Measurements from ENCODE around the gene MEIS2. TPM values are rescaled to one million over a fixed set of nuclear protein-coding genes. Genes with fewer than 3 reads are reported as not detected.

MEIS2 gene
- polyA plus RNA-seq (2013, experiment 1 of 2) = 69.6 TPM
- polyA plus RNA-seq (2013, experiment 2 of 2) = 70.7 TPM

DNA sequence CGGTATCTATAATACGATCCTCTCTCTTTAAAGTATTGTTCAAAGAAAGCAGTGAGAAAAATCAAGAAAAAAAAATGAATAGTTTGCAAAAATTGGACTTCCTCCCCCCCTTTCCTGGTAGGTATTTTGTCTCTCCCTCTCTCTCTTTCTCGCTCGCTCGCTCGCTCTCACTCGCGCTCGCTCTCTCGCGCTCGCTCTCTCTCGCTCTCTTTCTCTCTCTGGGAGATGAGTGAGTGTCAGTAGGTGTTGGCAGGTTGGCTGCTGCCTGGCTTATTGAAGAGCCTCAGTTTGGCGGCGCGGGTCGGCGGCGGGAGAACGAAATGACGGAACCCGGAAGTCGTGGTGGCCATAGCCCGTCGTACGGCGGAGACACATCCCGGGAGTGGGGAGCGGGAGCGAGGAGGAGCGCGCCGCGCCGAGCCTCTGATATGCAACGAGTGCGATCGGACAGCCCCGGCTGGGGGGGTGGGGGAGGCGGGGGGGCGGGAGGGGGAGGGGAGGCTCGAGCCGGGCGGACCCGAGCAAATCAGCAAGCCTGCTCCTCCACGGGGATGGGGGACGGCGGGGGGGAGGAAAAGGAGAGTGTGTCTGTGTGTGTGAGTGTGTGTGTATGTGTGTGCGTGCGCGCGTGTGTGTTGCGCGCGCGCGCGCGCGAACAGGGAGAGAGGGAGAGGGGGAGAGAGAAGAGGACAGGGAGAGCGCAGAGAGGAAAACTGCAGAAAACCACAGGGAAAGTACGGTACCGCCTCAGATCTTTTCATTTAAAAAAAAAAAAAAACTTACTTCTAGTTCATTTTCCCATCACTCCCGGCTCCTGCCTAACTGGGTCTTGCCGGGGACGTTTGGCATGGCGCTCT, at the start of gene MEIS2:
Gene MEIS2, minus strand, starts transcription at position 441 of the 857 bp plus-strand sequence. CDS start 1,083 bp downstream, outside the sequence.
- Histone ChIP-seq H3K36me3 (ENCODE audit: control insufficient read depth, insufficient read depth, low read length) (peaks cover 6% of the 10 kb centered on the region), H3K4me3 (ENCODE audit: extremely low read depth, insufficient read depth, low read length, poor library complexity, severe bottlenecking) (peak within 1 kb of the TSS; percentile 77), H3K27ac (ENCODE audit: low read depth, low read length, severe bottlenecking) (peak within 1 kb of the TSS; percentile 94), H3K4me1 (ENCODE audit: control insufficient read depth, insufficient read depth, low read length, poor library complexity, severe bottlenecking) (peaks cover 22% of the 10 kb centered on the region), H3K9me3 (ENCODE audit: control insufficient read depth, low read length) (no peaks in the 10 kb centered on the region)
- WGBS, 2 experiments (ENCODE audit: insufficient coverage in 2 of 2) = 0 to 1% methylated on average over 6 to 25 of the region's 67 CpGs

DNA sequence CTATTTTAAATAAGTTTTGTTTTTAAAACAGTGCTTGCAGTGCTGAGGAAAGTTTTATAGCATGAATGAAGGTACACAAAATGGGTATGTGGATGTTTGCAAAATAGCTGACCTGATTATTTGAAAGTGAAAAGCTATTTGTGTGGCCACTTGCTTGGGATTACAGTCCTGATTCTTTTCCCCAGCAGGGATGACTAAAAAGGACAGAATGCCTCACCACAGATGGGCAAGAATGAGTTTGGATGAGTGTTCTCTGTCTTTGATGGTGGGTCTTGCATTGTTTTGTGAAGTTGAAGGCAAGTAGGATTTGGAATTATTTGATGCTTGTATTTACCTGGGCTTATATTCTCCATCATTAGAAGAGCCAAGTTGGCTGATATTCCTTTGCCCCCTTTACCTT, 48.8 kb upstream of the MEIS2 start:
- Histone ChIP-seq H3K27ac (ENCODE audit: low read depth, low read length, severe bottlenecking) (no peak overlapping the region), H3K4me1 (ENCODE audit: control insufficient read depth, insufficient read depth, low read length, poor library complexity, severe bottlenecking) (no peaks in the 10 kb centered on the region), H3K4me3 (ENCODE audit: extremely low read depth, insufficient read depth, low read length, poor library complexity, severe bottlenecking) (no peak overlapping the region)

DNA sequence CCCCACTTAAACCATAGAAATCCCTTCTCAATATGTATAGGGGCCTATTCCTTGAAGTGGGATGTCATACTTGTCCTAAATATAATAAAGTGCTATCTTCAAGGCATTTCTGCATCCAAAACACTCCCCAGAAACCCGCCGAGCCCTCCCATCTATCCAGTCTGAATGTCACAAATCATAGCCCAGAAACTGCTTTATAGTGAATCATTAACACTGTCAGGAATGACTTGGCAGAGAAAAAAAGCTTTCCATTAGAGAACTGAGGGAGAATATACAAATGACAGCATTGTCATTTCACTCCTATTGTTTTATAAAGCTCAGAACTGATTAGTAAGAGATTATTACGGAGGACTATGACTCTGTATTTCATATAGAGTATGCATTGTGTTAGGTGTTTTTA, 48.4 kb upstream of the MEIS2 start:
- Histone ChIP-seq H3K36me3 (ENCODE audit: control insufficient read depth, insufficient read depth, low read length) (no peaks in the 10 kb centered on the region), H3K9me3 (ENCODE audit: control insufficient read depth, low read length) (no peaks in the 10 kb centered on the region), H3K4me1 (ENCODE audit: control insufficient read depth, insufficient read depth, low read length, poor library complexity, severe bottlenecking) (no peaks in the 10 kb centered on the region), H3K4me3 (ENCODE audit: extremely low read depth, insufficient read depth, low read length, poor library complexity, severe bottlenecking) (no peak overlapping the region), H3K27ac (ENCODE audit: low read depth, low read length, severe bottlenecking) (no peak overlapping the region)
- WGBS, 2 experiments (ENCODE audit: insufficient coverage in 2 of 2) = 100% methylated on average over 2 of the region's 3 CpGs; no CpG with 5 or more reads in 1 of the 2 experiments

More for the DNA sequence above, 48.8 kb upstream of the MEIS2 start:
- no peaks in the 10 kb centered on the region for H3K36me3 ChIP-seq (ENCODE audit: control insufficient read depth, insufficient read depth, low read length)
- H3K9me3 ChIP-seq (ENCODE audit: control insufficient read depth, low read length) = no peaks in the 10 kb centered on the region

DNA sequence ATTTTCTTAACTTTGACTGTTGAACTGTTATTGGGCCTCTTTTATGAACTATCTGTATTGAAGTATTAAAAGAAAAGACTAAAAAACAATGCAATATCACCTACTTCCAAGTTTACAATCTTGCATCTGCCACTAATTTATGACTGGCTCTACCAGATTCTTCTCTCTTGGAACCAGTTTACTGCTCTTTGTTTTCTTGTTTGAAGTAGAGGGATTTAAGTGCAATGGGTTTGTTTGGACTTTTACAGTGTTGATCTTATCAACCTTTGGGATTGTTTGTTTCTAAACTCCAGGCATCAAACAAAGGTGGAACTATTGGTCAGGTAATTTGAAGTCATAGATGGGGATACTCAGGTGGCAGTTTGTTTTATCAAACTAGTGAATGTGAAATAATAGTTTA, 43.0 kb upstream of the MEIS2 start:
- no peaks in the 10 kb centered on the region for H3K4me1 ChIP-seq (ENCODE audit: control insufficient read depth, insufficient read depth, low read length, poor library complexity, severe bottlenecking)
- H3K9me3 ChIP-seq (ENCODE audit: control insufficient read depth, low read length) = no peaks in the 10 kb centered on the region
- no peaks in the 10 kb centered on the region for H3K36me3 ChIP-seq (ENCODE audit: control insufficient read depth, insufficient read depth, low read length)
- no peak overlapping the region for H3K4me3 ChIP-seq (ENCODE audit: extremely low read depth, insufficient read depth, low read length, poor library complexity, severe bottlenecking)
- H3K27ac ChIP-seq (ENCODE audit: low read depth, low read length, severe bottlenecking) = no peak overlapping the region

DNA sequence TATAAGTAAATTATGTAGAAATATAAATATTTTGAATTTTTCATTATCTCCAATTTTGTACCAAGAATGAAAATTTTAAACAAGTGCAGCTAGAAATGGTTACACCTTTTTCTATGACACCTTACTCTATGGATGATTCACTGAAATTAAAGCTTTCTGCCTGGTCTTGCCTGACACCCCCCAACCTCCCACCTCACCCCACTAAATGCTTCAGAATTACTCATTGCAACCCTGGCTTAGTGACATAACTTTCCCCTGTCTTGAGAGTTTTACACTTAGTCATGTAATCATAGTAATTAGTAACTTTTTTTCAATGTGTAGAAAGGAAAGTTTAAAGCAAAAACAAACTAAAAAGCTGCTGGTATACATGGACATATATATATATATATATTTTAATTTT, 42.0 kb upstream of the MEIS2 start:
- no peaks in the 10 kb centered on the region for H3K4me1 ChIP-seq (ENCODE audit: control insufficient read depth, insufficient read depth, low read length, poor library complexity, severe bottlenecking)
- H3K36me3 ChIP-seq (ENCODE audit: control insufficient read depth, insufficient read depth, low read length) = no peaks in the 10 kb centered on the region
- H3K27ac ChIP-seq (ENCODE audit: low read depth, low read length, severe bottlenecking) = no peak overlapping the region
- H3K9me3 ChIP-seq (ENCODE audit: control insufficient read depth, low read length) = no peaks in the 10 kb centered on the region
- H3K4me3 ChIP-seq (ENCODE audit: extremely low read depth, insufficient read depth, low read length, poor library complexity, severe bottlenecking) = no peak overlapping the region

DNA sequence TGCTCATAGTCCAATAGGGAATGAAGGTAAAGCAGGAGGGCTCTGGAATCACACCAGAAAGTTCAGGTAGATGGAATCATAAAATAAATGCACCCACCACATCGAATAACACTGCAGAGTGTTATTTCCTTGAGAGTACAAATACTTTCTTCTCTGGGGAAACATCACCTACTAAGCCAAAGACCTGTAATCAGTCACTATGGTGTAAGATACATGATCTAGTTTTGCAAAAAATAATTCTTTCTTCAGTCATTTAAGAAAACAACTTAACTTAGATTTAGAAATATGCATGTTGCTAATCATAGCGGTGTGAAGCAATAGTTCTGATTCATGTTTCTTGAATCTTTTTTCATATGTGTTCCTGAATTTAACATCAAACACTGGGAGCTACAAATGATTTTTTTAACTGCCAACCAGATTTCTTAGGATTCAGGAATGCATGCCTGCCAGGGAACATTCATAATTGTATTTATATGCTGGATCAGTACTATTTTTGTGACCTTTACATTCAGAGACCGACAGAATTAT, 40.2 kb upstream of the MEIS2 start:
- H3K9me3 ChIP-seq (ENCODE audit: control insufficient read depth, low read length) = no peaks in the 10 kb centered on the region
- 100% methylated on average over 1 of the region's 3 CpGs; no CpG with 5 or more reads in 1 of the 2 experiments for WGBS, 2 experiments (ENCODE audit: insufficient coverage in 2 of 2)

DNA sequence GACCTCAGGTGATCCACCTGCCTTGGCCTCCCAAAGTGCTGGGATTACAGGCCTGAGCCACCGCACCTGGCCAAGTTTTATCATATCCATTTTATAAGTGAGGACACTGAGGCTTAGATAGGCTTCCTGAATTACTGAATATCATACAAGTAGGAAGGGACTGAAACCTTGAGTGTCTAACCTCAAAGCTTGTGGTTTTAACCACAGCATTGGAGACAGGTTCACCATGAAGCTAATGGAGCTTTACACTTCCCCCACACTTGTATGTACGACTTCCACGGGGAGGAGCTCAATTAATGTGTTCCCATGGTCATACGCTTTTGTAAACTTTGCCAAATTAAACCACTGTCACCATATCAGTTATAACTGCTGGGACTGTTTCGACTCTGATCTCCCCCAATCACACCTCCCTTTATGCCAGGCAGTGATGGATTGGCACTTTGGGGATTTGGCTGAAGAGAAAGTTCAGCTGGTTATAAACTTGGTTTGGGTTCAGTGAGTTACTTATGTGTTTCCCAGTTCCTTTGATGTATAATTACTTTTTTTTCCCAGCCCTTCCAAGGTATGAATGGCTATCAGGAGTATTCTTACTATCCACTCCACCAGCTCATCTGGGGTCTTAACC, 38.4 kb upstream of the MEIS2 start:
- Histone ChIP-seq H3K36me3 (ENCODE audit: control insufficient read depth, insufficient read depth, low read length) (no peaks in the 10 kb centered on the region), H3K9me3 (ENCODE audit: control insufficient read depth, low read length) (no peaks in the 10 kb centered on the region), H3K4me1 (ENCODE audit: control insufficient read depth, insufficient read depth, low read length, poor library complexity, severe bottlenecking) (no peaks in the 10 kb centered on the region), H3K4me3 (ENCODE audit: extremely low read depth, insufficient read depth, low read length, poor library complexity, severe bottlenecking) (no peak overlapping the region), H3K27ac (ENCODE audit: low read depth, low read length, severe bottlenecking) (no peak overlapping the region)
- WGBS, 2 experiments (ENCODE audit: insufficient coverage in 2 of 2) = 100% methylated on average over 3 of the region's 5 CpGs

More for the DNA sequence above, 40.2 kb upstream of the MEIS2 start:
- no peak overlapping the region for H3K4me3 ChIP-seq (ENCODE audit: extremely low read depth, insufficient read depth, low read length, poor library complexity, severe bottlenecking)
- no peak overlapping the region for H3K27ac ChIP-seq (ENCODE audit: low read depth, low read length, severe bottlenecking)
- no peaks in the 10 kb centered on the region for H3K36me3 ChIP-seq (ENCODE audit: control insufficient read depth, insufficient read depth, low read length)
- no peaks in the 10 kb centered on the region for H3K4me1 ChIP-seq (ENCODE audit: control insufficient read depth, insufficient read depth, low read length, poor library complexity, severe bottlenecking)

DNA sequence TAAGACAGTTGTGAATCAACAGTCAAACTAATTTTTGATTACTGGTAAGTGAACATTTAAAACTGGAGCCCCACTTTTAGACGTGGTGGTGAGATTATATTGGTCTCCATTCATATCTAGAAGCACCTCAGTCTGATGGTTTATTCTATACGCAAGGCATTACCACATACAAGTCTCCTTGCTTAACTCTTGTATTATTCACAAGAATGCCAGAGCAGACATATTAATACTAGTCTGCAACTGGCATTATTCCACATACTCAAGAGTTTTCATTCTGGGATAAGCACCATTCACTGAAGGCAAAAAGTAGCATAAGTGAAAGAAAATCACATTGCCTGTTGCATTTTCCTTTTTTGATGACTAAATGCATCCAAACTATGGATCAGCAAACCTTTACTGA, 36.9 kb upstream of the MEIS2 start:
- 89% methylated on average over 1 of the region's 2 CpGs; no CpG with 5 or more reads in 1 of the 2 experiments for WGBS, 2 experiments (ENCODE audit: insufficient coverage in 2 of 2)
- no peaks in the 10 kb centered on the region for H3K36me3 ChIP-seq (ENCODE audit: control insufficient read depth, insufficient read depth, low read length)
- no peaks in the 10 kb centered on the region for H3K9me3 ChIP-seq (ENCODE audit: control insufficient read depth, low read length)
- H3K4me1 ChIP-seq (ENCODE audit: control insufficient read depth, insufficient read depth, low read length, poor library complexity, severe bottlenecking) = peaks cover 3% of the 10 kb centered on the region
- H3K4me3 ChIP-seq (ENCODE audit: extremely low read depth, insufficient read depth, low read length, poor library complexity, severe bottlenecking) = no peak overlapping the region
- H3K27ac ChIP-seq (ENCODE audit: low read depth, low read length, severe bottlenecking) = no peak overlapping the region

DNA sequence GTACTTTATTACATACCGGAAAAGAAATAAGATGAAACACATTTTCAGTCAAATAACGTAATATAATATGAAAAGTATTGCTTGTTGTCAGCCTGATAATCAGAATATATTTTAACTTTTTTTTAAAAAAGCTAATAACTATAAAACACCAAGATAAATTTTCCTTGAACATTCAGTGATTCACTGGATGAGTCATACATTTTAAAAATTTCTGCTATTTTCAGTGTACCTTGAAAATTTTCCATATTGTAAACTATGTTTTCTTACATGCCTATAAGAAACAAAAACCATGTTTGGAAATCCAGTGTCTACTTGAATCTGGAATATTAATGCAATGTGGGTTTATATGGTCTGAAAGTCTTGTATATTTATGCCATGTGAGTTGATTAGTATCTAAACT, 36.3 kb upstream of the MEIS2 start:
- Histone ChIP-seq H3K27ac (ENCODE audit: low read depth, low read length, severe bottlenecking) (no peak overlapping the region), H3K4me1 (ENCODE audit: control insufficient read depth, insufficient read depth, low read length, poor library complexity, severe bottlenecking) (peaks cover 5% of the 10 kb centered on the region), H3K4me3 (ENCODE audit: extremely low read depth, insufficient read depth, low read length, poor library complexity, severe bottlenecking) (no peak overlapping the region), H3K36me3 (ENCODE audit: control insufficient read depth, insufficient read depth, low read length) (no peaks in the 10 kb centered on the region), H3K9me3 (ENCODE audit: control insufficient read depth, low read length) (no peaks in the 10 kb centered on the region)
- no CpG with 5 or more reads among the region's 2 CpGs for WGBS, 2 experiments (ENCODE audit: insufficient coverage in 2 of 2)

DNA sequence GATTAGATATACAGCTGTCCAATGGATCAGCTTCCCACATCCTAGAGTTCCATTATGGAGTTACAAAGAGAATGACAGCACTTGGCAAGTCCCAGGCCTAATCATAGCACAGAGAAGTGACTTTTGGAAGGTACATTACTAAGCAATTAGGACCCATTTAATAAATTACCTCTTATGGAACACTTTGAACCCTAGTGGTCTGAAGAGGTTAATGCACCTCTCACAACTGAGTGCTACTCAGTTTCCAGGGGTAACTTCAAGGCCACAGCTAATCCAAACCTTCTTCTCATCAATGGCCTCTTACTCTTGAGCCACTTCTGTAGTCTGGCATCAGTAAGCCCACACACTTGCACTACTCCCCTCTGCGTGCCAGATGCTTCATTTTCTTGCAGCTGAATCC, 34.9 kb upstream of the MEIS2 start:
- no peak overlapping the region for H3K27ac ChIP-seq (ENCODE audit: low read depth, low read length, severe bottlenecking)
- H3K9me3 ChIP-seq (ENCODE audit: control insufficient read depth, low read length) = no peaks in the 10 kb centered on the region
- peaks cover 5% of the 10 kb centered on the region for H3K4me1 ChIP-seq (ENCODE audit: control insufficient read depth, insufficient read depth, low read length, poor library complexity, severe bottlenecking)
- 63% methylated on average over 1 of the region's 1 CpG; no CpG with 5 or more reads in 1 of the 2 experiments for WGBS, 2 experiments (ENCODE audit: insufficient coverage in 2 of 2)
- H3K36me3 ChIP-seq (ENCODE audit: control insufficient read depth, insufficient read depth, low read length) = no peaks in the 10 kb centered on the region
- no peak overlapping the region for H3K4me3 ChIP-seq (ENCODE audit: extremely low read depth, insufficient read depth, low read length, poor library complexity, severe bottlenecking)

DNA sequence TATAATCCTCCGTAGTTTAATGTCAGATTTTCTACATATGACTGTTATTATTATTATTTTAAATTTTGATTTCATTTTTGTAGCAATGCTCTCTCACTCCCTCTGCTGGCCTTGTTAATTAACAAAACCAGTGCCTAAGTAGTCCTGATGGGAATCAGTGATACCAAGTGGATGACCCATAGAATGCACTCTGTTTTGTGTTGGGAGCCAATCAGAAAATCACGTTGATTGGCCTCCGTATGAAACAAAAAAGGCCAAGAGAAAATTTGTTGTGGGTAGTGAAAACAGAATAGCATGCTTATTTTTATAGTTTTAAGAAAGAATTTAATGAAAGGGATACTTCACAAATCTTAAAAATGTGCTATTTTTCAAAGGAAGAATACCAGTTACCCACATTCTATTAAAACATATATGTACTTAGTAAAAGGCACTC, 34.4 kb upstream of the MEIS2 start:
- no peaks in the 10 kb centered on the region for H3K36me3 ChIP-seq (ENCODE audit: control insufficient read depth, insufficient read depth, low read length)
- H3K9me3 ChIP-seq (ENCODE audit: control insufficient read depth, low read length) = no peaks in the 10 kb centered on the region
- no peak overlapping the region for H3K4me3 ChIP-seq (ENCODE audit: extremely low read depth, insufficient read depth, low read length, poor library complexity, severe bottlenecking)
- H3K4me1 ChIP-seq (ENCODE audit: control insufficient read depth, insufficient read depth, low read length, poor library complexity, severe bottlenecking) = peaks cover 5% of the 10 kb centered on the region
- WGBS, 2 experiments (ENCODE audit: insufficient coverage in 2 of 2) = 38% methylated on average over 2 of the region's 3 CpGs; no CpG with 5 or more reads in 1 of the 2 experiments
- no peak overlapping the region for H3K27ac ChIP-seq (ENCODE audit: low read depth, low read length, severe bottlenecking)

Measured in mesodermal cell (in vitro differentiated cells).